Smooth muscle cell (in vitro differentiated cells): ENCODE measurements around the gene EME2. TPM values are rescaled to one million over a fixed set of nuclear protein-coding genes. Genes with fewer than 3 reads are reported as not detected.

ENCODE experiments used
- DNase-seq: peaks from one replicate; lab custom pipeline; 2025; ENCODE audit not compliant: unreplicated experiment; lab: John Stamatoyannopoulos, UW
- H2AFZ ChIP-seq: fragments of 200-600 bp; sonication (generic); 2 replicates; pipeline ENCODE4 v1.6.0; 2016; ENCODE audit warnings: antibody characterized with exemption, low read depth, mild to moderate bottlenecking
- H3F3A ChIP-seq: fragments of 200-600 bp; sonication (generic); 2 replicates; pipeline ENCODE4 v1.6.0; 2017; ENCODE audit warnings: antibody characterized with exemption, low read depth
- H3K27ac ChIP-seq: fragments of 200-600 bp; sonication (generic); 2 replicates; pipeline ENCODE4 v1.5.1; 2016; ENCODE audit warnings: low read depth, mild to moderate bottlenecking
- H3K27me3 ChIP-seq: fragments of 200-600 bp; sonication (generic); 2 replicates; pipeline ENCODE4 v1.6.1; 2016; ENCODE audit warnings: low read depth, mild to moderate bottlenecking
- H3K36me3 ChIP-seq: fragments of 200-600 bp; sonication (generic); 2 replicates; pipeline ENCODE4 v1.5.1; 2016; ENCODE audit warnings: low read depth
- H3K4me1 ChIP-seq: fragments of 200-600 bp; sonication (generic); 2 replicates; pipeline ENCODE4 v1.5.1; 2016; ENCODE audit warnings: low read depth
- H3K4me2 ChIP-seq: fragments of 200-600 bp; sonication (generic); 2 replicates; pipeline ENCODE4 v1.6.0; 2016; ENCODE audit warnings: mild to moderate bottlenecking
- H3K4me3 ChIP-seq: fragments of 200-600 bp; sonication (generic); 2 replicates; pipeline ENCODE4 v1.5.1; 2016; ENCODE audit warnings: mild to moderate bottlenecking
- H3K79me2 ChIP-seq: fragments of 200-600 bp; sonication (generic); 2 replicates; pipeline ENCODE4 v1.6.0; 2016; ENCODE audit warnings: low read depth, mild to moderate bottlenecking
- H3K9ac ChIP-seq: fragments of 200-600 bp; sonication (generic); 2 replicates; pipeline ENCODE4 v1.6.0; 2016; ENCODE audit warnings: low read depth
- H3K9me3 ChIP-seq: fragments of 200-600 bp; sonication (generic); replicated peaks from 2 replicates; pipeline ENCODE4 v1.5.1; 2016; ENCODE audit warnings: low read depth
- H4K20me1 ChIP-seq: fragments of 200-600 bp; sonication (generic); 2 replicates; pipeline ENCODE4 v1.6.0; 2016; ENCODE audit warnings: low read depth
- WGBS: methylation state at CpG from one replicate; pipeline ENCODE4 v1.1.7; 2016; ENCODE audit warnings: low lambda C conversion rate; 5-methylcytosine and 5-hydroxymethylcytosine counted together
- polyA plus RNA-seq: library from polyadenylated mRNA; unstranded; fragments of >200 nt; fragmentation: Nextera tagmentation; extraction: Ambion mirVana; gene quantifications from 2 replicates; pipeline ENCODE4 v1.2.1, GENCODE V29; 2016
- total RNA-seq: library from RNA; depleted of rRNA; stranded (reverse); fragments of >200 nt; gene quantifications from 2 replicates; pipeline ENCODE4 v1.2.3, GENCODE V29; 2014
- TF ChIP-seq, protein P1 (sequence below): fragments of 200-600 bp; sonication (generic); IDR thresholded peaks from 2 replicates; pipeline ENCODE4 v1.5.1; 2017; ENCODE audit warnings: borderline replicate concordance, mild to moderate bottlenecking, antibody characterized with exemption; ENCODE audit not compliant: insufficient read depth, poor library complexity, severe bottlenecking

Gene EME2
- total and polyA plus RNA-seq, 2 experiments from 2014 or later = 3.6 to 3.8 TPM

DNA sequence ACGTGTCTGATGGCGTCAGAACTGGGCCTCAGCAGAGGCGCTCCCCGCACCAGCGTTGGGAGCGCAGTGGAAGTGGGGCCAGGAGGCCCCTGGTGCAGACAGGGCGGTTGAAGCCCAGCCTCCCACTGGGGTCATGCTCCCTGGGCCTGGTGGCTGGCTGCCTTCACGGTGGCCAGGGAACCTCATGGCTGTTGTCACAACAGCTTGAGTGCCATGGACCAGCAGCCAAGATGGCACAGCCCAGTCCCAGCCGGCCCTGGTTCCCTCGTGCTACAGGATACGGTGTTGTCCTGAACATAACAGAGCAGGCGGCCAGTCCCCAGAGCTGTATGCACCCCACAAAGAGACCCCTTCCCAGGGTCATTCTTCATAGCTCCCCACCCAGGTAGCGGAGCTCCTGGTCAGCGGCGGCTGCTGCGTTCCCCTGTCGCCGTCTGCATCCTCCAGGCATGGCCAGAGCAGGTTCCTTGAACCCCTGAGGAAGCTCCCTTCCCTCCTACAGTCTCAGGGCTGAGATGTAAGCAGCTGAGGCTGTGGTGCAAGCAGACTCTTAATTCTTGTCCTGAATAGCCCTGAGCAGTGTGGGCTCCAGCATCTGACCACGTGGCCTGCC, 31.0 kb upstream of the EME2 start:
- H3K4me2 ChIP-seq = no peak overlapping the region
- no peaks in the 10 kb centered on the region for H3K9me3 ChIP-seq
- TF ChIP-seq, protein P1, sequence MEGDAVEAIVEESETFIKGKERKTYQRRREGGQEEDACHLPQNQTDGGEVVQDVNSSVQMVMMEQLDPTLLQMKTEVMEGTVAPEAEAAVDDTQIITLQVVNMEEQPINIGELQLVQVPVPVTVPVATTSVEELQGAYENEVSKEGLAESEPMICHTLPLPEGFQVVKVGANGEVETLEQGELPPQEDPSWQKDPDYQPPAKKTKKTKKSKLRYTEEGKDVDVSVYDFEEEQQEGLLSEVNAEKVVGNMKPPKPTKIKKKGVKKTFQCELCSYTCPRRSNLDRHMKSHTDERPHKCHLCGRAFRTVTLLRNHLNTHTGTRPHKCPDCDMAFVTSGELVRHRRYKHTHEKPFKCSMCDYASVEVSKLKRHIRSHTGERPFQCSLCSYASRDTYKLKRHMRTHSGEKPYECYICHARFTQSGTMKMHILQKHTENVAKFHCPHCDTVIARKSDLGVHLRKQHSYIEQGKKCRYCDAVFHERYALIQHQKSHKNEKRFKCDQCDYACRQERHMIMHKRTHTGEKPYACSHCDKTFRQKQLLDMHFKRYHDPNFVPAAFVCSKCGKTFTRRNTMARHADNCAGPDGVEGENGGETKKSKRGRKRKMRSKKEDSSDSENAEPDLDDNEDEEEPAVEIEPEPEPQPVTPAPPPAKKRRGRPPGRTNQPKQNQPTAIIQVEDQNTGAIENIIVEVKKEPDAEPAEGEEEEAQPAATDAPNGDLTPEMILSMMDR = no peak
- H2AFZ ChIP-seq = no peak overlapping the region
- DNase-seq = no peak
- no peaks in the 10 kb centered on the region for H4K20me1 ChIP-seq
- H3K9ac ChIP-seq = no peak overlapping the region
- no peak overlapping the region for H3K27ac ChIP-seq
- no peaks in the 10 kb centered on the region for H3K79me2 ChIP-seq
- H3K27me3 ChIP-seq = no peaks in the 10 kb centered on the region
- WGBS = 97% methylated on average over 19 of the region's 19 CpGs
- H3F3A ChIP-seq = peaks cover 6% of the 10 kb centered on the region
- H3K4me3 ChIP-seq = no peak overlapping the region
- H3K36me3 ChIP-seq = no peaks in the 10 kb centered on the region
- H3K4me1 ChIP-seq = no peaks in the 10 kb centered on the region

DNA sequence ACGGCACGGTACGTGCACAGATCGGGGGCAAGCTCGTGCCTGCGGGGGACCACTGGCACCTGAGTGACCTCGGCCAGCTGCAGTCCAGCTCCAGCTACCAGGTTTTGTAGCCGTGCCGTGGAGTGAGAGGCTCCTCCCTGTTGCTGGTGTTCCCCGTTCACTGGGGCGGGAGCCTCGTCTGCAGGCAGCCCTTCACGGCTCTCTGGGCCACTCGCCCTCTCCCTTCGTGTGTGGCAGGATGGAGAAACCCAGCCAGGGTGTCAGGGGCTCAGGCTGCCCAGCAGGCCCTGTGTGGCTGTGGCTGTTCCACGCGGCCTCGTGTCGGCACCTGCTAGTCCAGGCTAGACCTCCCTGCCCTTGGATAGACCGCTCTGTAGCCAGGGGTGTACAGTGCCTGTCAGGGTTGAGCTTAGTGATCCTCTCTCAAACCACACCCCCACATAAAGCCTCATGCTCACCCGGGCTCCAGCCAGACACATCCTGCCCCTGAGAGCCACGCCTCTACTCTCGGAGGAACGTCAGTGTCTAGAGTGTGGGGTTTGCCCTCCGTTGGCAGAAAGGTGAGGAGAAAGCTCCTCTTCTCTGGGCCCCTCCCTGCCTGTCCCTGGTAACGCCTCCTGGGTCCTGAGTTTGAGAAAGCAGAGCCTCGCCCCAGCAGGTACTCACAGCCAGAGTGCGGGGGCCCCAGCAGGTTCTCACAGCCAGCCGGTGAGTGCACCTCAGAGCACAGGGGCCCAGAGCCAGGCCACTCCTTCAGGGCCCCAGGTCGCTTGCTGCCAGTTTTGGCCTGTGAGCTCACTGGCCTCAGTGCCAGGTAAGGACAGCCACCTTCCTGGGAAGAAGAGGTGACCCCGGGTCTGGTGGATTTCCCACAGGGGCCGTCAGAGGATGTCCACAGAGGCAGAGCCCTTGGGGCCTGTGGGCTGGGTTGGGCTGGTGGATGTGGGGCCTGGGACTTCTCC, 29.0 kb upstream of the EME2 start:
- no peaks in the 10 kb centered on the region for H3K9me3 ChIP-seq
- H4K20me1 ChIP-seq = no peaks in the 10 kb centered on the region
- peaks cover 6% of the 10 kb centered on the region for H3F3A ChIP-seq
- H3K27me3 ChIP-seq = no peaks in the 10 kb centered on the region
- peak overlapping the region; percentile 94 for H3K27ac ChIP-seq
- no peaks in the 10 kb centered on the region for H3K36me3 ChIP-seq
- DNase-seq = no peak
- H3K4me3 ChIP-seq = no peak overlapping the region
- no peaks in the 10 kb centered on the region for H3K4me1 ChIP-seq
- no peak overlapping the region for H2AFZ ChIP-seq
- no peak overlapping the region for H3K9ac ChIP-seq
- no peaks in the 10 kb centered on the region for H3K79me2 ChIP-seq
- TF ChIP-seq, protein P1 = no peak
- H3K4me2 ChIP-seq = no peak overlapping the region
- WGBS = 92% methylated on average over 32 of the region's 32 CpGs

- Histone ChIP-seq H2AFZ (no peak overlapping the region), H3K9me3 (no peaks in the 10 kb centered on the region), H3K27me3 (no peaks in the 10 kb centered on the region), H3F3A (peaks cover 6% of the 10 kb centered on the region), H3K27ac (peak overlapping the region; percentile 94), H3K36me3 (no peaks in the 10 kb centered on the region), H3K79me2 (no peaks in the 10 kb centered on the region), H3K4me2 (no peak overlapping the region), H3K9ac (no peak overlapping the region), H4K20me1 (peaks cover under 1% of the 10 kb centered on the region), H3K4me1 (no peaks in the 10 kb centered on the region), H3K4me3 (no peak overlapping the region)
- WGBS = 96% methylated on average over 24 of the region's 24 CpGs
- TF ChIP-seq, protein P1 = no peak
- no peak for DNase-seq
These were observed 28.2 kb upstream of the EME2 start for GRCh38 chr16:1744338-1744840.
